Measurements from ENCODE around the gene MFN2. TPM values are rescaled to one million over a fixed set of nuclear protein-coding genes. Genes with fewer than 3 reads are reported as not detected.

The MFN2 gene
- total RNA-seq, 2 donors from 2014 or later = 367 to 466 TPM

GRCh38 chr1:12026586-12026985 lies 46.3 kb downstream of the MFN2 start:
- no peaks in the 10 kb centered on the region for H3K27me3 ChIP-seq
- H3K4me1 ChIP-seq = no peaks in the 10 kb centered on the region
- no peak overlapping the region for H3K27ac ChIP-seq
- DNase-seq (ENCODE audit: low spot score) = no peak
- H3K36me3 ChIP-seq = peaks cover 44% of the 10 kb centered on the region
- H3K9me3 ChIP-seq = no peaks in the 10 kb centered on the region
- no peak for TF ChIP-seq CTCF (IDR thresholded peaks at IDR 0.05)
- no peak overlapping the region for H3K4me3 ChIP-seq

GRCh38 chr1:12028248-12028647 lies 48.0 kb downstream of the MFN2 start:
- Histone ChIP-seq H3K27ac (no peak overlapping the region), H3K4me3 (no peak overlapping the region), H3K27me3 (no peaks in the 10 kb centered on the region), H3K9me3 (no peaks in the 10 kb centered on the region), H3K36me3 (peaks cover 33% of the 10 kb centered on the region), H3K4me1 (no peaks in the 10 kb centered on the region)
- no peak for DNase-seq (ENCODE audit: low spot score)
- no peak for TF ChIP-seq CTCF (IDR thresholded peaks at IDR 0.05)

- Histone ChIP-seq H3K4me1 (no peaks in the 10 kb centered on the region), H3K4me3 (no peak overlapping the region), H3K27me3 (no peaks in the 10 kb centered on the region), H3K36me3 (peaks cover 28% of the 10 kb centered on the region), H3K27ac (no peak overlapping the region), H3K9me3 (no peaks in the 10 kb centered on the region)
- no peak for DNase-seq (ENCODE audit: low spot score)
- no peak for TF ChIP-seq CTCF (IDR thresholded peaks at IDR 0.05)
Observed at GRCh38 chr1:12028957-12029511, 48.8 kb downstream of the MFN2 start.

- peaks cover 22% of the 10 kb centered on the region for H3K36me3 ChIP-seq
- no peaks in the 10 kb centered on the region for H3K4me1 ChIP-seq
- no peak overlapping the region for H3K27ac ChIP-seq
- no peaks in the 10 kb centered on the region for H3K9me3 ChIP-seq
- H3K4me3 ChIP-seq = no peak overlapping the region
- no peaks in the 10 kb centered on the region for H3K27me3 ChIP-seq
- no peak for TF ChIP-seq CTCF (IDR thresholded peaks at IDR 0.05)
- DNase-seq (ENCODE audit: low spot score) = no peak
Observed at GRCh38 chr1:12029720-12030339, 49.6 kb downstream of the MFN2 start.

- H3K4me3 ChIP-seq = no peak overlapping the region
- peak; percentile 41 to 68 for TF ChIP-seq CTCF (IDR thresholded peaks at IDR 0.05)
- DNase-seq (ENCODE audit: low spot score) = no peak
- no peak overlapping the region for H3K27ac ChIP-seq
- H3K27me3 ChIP-seq = no peaks in the 10 kb centered on the region
- H3K36me3 ChIP-seq = peaks cover 22% of the 10 kb centered on the region
- no peaks in the 10 kb centered on the region for H3K9me3 ChIP-seq
- H3K4me1 ChIP-seq = no peaks in the 10 kb centered on the region
Observed at GRCh38 chr1:12031039-12031980, 51.1 kb downstream of the MFN2 start.
